GM12873 (cell line): ENCODE measurements around the gene MEG3.

Experiments
- CTCF ChIP-seq: IDR thresholded peaks from 2 replicates; pipeline ENCODE4 v1.5.1; 2012; ENCODE audit warnings: low read depth, mild to moderate bottlenecking, moderate library complexity, low read length, control low read depth; ENCODE audit not compliant: insufficient read depth; ENCODE audit errors: missing control alignments

Gene MEG3

GRCh38 chr14:100889641-100890040 is 63.7 kb downstream of the MEG3 start:
- no peak for TF ChIP-seq CTCF

GRCh38 chr14:100890061-100890850 is 64.3 kb downstream of the MEG3 start:
- TF ChIP-seq CTCF: no peak

GRCh38 chr14:100891051-100891450 is 65.1 kb downstream of the MEG3 start:
- no peak for TF ChIP-seq CTCF

GRCh38 chr14:100891501-100892445 is 65.9 kb downstream of the MEG3 start:
- no peak for TF ChIP-seq CTCF

- TF ChIP-seq CTCF: no peak
Observed at GRCh38 chr14:100892496-100893227, 66.7 kb downstream of the MEG3 start.

- TF ChIP-seq CTCF: no peak
Observed at GRCh38 chr14:100893228-100893601, 67.3 kb downstream of the MEG3 start.
